ENCODE results near the gene DNAH1.
A peak's percentile ranks its signal among the peaks of the same experiment; 100 is the strongest.

DNAH1 gene

DNA sequence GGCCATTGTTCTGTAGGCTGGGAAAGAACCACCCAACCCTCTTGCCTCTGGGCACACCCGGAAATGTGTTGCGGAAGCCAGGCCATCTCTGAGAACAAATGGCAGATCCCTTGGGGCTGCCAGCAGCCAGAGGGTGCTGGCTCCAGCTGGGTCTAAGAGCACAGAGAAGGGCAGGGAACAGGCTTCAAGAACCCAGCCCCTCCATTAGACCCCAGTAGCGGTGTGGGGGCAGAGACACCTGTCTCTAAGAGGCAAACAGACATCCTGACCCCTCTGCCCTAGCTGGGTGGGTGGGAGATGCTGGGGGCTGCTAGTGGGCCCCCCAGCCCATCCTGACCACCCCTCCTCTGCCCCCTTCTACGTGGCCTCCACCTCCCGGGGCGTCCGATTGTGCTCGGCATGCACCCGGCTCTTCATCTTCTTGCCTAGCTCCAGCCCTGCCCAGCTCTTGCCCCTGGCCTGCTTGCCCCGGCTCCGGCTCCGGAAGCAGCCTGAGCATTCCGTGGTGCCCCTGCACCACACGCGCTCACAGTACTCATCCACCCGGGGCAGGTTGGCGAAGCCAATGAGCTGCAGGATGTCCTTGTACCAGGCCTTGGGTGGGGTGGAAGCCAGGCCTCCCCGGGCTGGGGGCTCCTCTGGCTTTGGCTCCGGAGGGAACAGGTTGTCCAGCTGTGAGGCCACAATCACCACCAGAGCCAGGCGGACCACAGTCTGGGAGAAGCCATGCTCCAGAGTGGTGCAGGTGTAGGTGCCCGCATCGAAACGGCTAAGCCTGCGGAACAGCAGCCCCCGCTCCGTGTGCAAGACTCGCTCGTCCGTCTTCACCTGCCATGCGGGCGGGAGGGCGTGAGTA lies 119.4 kb downstream of the DNAH1 start:
- no peak for DNase-seq (ENCODE audit: low spot score)

- no peak for DNase-seq (ENCODE audit: low spot score)
Measured at GRCh38 chr3:52436500-52437149, 120.5 kb downstream of the DNAH1 start.

- DNase-seq (ENCODE audit: low spot score), result peak; percentile 2
Measured at GRCh38 chr3:52437326-52438103, 121.4 kb downstream of the DNAH1 start.

DNA sequence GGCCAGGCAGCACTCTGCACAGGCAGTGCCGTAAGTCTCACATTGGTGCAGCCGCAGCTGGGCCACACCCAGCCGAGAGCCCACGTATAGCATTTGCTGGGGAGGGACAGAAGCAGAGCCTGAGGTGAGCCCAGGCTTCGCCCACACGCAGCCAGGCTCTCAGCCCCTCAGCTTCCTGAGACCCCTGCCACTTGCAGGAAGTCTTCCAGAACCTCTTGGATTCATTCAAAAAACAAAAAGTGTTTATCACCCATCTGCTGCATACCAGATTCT lies 121.9 kb downstream of the DNAH1 start:
- no peak for DNase-seq (ENCODE audit: low spot score)

DNA sequence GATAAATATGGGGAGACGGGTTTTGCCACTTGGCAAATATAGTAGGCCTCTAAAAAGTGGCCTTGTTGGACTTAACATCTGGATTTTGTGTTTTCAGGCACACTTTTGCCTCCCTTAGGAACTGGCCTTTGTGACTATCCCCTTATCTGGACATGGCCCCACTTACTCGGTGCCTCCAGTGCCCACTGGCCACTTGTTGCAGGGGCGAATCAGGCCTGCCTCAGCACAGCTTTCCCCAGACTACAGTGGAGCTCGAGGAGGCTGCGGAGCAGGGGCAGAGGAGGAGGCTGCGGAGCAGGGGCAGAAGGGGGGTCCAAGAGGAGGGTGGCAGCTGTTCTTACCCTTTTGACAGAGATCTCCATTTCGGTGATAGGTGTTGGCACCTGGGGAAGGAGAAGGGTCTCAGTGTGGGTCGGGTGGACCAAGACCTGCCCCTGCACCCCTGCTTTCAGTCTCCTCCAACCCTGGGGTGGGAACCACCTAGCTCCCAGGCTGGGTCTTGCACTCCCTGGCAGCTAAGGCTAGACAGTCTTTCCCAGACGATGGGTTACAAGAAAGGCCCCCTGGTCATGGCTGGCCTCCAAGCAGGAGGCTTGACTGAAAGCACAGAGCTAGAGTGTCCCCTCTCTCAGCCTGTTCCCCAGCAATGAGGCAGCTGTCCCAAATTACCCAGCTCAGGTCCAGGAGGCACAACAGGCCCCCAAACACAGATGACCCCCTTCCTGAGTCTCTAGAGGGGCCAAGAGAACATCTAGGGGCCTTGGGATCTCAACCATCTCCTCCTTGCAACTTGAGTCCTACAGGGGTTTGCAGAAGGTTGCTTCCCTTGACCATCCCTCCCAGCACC lies 122.7 kb downstream of the DNAH1 start:
- no peak for DNase-seq (ENCODE audit: low spot score)

- no peak for DNase-seq (ENCODE audit: low spot score)
Measured at GRCh38 chr3:52439426-52440248, 123.5 kb downstream of the DNAH1 start.

DNA sequence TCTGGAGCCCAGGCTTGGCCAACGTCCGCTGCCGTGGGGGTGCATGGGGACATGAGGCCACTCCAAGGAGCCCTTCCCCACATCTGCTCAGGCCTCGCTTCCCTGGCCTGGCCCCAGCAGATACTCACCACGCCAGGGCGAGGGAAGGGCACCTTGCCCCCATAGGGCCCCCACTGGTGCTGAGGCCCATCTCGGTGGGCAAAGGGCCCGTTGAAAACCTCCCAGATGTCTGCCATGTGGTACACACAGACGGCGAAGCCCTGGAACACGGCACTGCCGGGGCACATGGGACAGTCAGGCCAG lies 124.1 kb downstream of the DNAH1 start:
- DNase-seq (ENCODE audit: low spot score), result no peak

DNA sequence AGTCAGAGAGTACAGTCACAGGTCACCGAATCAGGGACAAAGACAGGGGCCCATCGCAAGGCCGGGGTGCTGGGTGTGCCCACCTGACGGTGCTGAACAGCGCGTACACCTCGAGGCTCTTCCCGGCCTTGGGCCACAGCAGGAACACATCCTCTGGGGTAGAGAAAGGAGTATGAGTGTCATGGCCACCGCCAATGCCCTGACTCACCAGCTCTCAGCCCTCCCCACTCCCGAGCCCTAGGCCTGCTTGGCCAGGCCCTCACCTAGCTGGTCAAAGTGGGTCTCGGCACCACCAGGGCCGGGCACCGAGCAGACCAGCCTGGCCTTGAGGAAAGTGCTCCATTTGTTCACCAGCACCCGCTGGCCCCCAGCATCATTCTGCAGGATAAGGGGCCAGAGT lies 124.6 kb downstream of the DNAH1 start:
- no peak for DNase-seq (ENCODE audit: low spot score)

- no peak for DNase-seq (ENCODE audit: low spot score)
Measured at GRCh38 chr3:52441091-52441771, 125.1 kb downstream of the DNAH1 start.

GRCh38 chr3:52441772-52442332 lies 125.7 kb downstream of the DNAH1 start:
- DNase-seq (ENCODE audit: low spot score), result no peak

DNA sequence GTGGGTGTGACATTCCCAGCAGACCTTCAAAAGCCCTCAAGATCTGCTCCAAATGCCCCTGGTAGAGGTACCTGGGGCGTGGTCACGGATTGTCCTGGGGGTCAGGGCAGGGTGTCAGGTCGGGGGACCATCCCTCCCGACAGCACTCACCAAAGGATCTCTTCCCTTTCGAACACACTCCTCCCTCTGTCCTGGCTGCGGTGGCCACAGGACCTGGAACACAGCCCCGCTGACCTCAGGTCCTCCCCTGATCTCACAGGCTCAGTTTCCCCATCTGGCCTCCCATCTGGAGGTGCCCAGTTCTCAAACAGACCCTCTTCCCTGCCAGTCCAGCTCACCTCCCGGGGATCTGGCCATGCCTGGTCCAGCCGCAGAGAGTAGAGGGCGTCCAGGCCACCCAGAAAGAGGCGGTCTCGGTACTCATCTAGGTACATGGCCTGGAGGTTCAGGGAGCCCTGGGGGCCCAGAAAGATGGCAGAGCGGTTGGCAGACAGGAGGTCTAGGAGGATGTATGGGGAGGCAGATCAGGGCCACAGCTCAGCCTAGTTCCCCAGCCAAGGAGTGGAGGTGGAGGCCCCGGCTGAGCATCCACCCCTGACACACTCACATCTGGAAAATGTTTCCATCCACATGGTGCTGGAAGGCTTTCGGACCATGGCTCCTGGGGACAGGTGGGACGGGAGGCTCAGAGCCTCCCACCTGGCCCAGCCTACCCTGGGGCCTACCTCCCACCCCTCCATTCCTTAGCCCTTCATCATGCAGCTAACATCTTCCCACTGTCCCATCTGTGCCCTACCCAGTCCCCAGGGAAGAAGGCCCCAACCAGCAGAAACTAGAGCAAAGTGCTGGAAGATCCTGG lies 126.5 kb downstream of the DNAH1 start:
- no peak for DNase-seq (ENCODE audit: low spot score)

GRCh38 chr3:52443268-52443610 lies 127.1 kb downstream of the DNAH1 start:
- no peak for DNase-seq (ENCODE audit: low spot score)

DNA sequence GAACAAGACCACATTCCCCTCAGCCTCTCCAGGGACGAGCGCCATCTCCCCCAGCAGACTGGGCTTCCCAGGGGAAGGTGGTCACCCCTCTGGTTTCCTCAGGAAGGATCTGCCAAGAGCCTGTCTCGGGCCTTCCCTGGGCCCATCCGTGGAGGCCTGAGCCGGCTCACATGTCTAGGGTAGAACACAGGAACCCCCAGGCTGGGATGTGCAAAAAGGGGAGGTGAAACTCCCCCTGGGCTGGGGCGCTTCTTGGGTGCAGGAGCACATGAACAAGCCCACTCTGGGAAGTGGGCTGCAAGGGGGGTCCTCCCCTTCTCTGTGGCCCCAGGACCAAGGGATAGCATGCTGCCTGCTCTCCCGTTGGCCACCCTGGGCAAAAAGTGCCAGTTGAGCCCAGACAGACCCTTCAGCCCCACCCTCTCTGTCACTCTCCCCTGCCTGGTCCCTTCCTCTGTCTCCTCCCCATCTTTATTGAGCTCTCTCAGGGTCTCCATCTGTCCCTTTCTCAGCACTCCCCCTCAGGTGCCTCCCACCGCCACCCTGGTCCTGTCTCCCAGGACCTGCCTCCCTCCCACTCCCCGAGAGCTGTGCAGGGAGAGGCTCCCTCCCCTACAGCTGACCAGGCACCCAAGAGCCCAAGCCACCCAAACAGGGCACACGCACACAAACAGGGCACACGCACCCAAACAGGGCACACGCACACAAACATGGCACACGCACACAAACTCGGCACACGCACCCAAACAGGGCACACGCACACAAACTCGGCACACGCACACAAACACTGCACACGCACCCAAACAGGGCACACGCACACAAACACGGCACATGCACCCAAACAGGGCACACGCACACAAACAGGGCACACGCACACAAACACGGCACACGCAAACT lies 127.9 kb downstream of the DNAH1 start:
- no peak for DNase-seq (ENCODE audit: low spot score)

- DNase-seq (ENCODE audit: low spot score), result peak; percentile 84
Measured at GRCh38 chr3:52444860-52445793, 129.0 kb downstream of the DNAH1 start, which contains the start of gene SEMA3G. Gene SEMA3G (minus strand): TSS chr3:52445103. CDS start chr3:52445027, 76 bp downstream.

DNA sequence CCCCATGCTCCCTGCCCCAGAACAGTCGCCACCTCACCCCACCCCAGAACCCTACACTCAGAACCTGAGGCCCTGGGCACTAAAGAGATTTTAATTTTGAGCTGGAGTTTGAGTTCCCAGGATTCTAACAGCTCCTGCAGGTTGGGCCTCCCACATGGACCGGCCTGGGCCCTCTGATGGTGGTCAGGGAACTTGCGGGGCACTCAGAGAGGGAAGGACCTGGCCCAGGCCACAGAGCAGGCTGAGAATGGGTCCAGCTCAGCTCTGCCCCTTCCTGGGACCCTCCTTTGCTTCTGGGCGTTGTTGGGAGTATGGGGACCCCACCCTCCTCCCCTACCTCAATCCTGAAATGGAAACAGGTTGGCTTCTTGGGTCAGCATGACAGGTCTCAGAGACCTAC lies 129.9 kb downstream of the DNAH1 start:
- no peak for DNase-seq (ENCODE audit: low spot score)

DNA sequence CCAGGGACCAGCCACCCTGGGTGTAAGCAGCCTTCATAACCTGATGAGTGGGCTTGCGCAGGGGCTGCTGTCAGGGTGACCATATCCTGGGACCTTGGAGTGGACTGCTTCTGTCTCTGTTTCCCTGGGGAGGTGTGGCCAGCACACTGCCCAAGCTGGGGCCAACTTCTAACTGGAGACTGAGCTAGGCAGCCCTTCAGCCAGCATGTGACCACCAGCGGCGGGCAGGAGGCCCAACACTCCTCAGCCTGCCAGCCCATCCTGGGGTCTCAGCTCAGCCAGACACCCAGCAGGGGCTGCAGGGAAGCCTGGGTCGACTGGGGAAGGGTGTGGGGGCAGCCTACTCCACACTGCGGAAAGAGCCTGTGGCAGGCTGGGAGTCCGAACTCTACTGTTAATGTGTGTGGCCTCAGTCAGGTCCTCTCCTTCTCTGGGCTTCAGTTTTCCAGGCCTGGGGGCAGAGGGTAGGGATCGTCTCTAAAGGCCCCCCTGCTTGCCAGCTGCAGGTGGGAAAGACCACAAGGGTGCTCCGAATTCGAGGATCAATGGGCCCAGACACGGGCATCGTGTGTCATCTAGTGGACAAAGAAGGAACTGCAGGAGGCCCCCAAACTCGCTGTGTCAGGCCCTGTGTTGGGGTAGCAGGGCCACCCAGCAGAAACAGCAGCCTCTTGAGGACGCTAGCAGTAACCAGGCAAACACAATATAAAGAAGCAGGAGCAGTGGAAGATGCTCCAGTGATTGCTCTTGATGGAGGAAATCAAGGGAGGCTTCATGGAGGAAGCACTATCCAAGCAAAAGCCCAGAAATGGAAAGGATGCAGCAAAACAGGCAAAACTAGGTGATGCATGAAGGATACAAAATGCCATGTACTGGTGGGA lies 130.8 kb downstream of the DNAH1 start:
- peak; percentile 79 for DNase-seq (ENCODE audit: low spot score)

All from hepatic stellate cell (primary cell).